ENCODE results near the gene DUSP22.
"Not testable (repeated sequence)": the region's sequence is repeated elsewhere in the genome, so short reads cannot be mapped to it uniquely, and the experiment has no call there.

Gene DUSP22

DNA sequence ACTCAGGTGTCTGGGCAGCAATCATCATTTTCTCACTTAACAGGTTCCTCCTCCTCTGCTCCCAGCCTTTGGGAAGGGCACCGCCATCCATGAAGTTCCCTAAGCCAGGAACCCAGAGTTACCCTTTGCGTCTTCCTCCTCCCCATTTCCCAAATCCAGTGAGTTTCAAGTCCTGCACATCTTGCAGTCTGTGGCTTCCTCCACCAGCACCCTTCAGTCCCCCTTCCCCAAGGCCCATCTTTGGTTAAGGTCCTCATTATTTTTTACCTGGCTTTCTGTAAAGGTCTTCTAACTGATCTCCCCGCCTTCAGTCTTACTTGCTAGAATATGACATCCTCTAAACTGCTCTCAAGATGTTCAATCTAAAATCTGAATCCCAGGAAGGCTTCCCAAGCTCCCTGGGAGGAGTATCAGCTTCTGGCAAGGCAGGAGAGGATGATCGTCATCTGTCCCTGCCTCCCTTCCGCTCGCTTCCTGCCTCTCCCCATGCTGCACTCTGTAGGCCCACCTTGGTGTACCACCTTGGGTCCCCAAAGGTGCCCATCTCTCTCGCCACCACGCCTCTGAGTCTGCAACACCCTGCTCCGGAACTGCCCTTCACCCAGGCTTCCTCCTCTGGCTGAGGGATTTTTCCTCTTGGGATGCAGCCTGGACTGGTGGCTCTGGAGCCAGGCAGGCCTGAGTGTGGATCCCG, 11.4 kb upstream of the DUSP22 start:
- DNase-seq: no peak

GRCh38 chr6:281469-282103, 10.7 kb upstream of the DUSP22 start:
- no peak for DNase-seq

DNA sequence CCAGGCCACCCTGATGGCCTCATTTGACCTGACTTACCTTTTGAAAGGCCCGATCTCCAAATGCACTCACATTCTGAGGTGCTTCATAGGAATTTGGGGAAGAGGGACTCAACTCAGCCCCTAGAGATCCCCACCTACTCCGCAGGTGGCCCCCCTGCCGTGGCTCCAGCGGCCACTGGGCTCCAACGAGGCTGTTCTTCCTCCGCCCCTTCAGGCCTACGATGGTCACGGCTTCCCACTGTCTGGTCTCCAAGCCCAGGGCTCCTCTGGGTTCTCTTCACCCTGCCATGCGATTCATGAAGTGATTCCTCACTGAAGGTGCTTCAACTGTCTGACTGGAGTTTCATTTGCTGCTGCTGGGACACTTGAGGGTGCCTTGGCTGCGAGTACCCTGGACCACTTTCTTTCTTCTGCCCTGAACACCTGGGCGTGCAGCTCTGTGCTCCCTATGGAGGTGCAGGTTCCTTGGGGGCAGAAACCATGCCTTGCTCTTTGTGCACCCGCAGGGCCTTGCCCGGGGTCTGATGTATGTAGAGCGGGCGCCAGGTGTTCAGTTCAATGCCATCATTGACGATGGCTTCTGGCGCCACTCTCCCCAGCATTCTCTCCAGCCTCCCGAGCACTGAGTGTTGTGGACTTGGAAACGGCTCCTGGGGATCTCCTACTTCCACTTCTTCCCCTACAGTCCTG, 10.0 kb upstream of the DUSP22 start:
- no peak for DNase-seq

DNA sequence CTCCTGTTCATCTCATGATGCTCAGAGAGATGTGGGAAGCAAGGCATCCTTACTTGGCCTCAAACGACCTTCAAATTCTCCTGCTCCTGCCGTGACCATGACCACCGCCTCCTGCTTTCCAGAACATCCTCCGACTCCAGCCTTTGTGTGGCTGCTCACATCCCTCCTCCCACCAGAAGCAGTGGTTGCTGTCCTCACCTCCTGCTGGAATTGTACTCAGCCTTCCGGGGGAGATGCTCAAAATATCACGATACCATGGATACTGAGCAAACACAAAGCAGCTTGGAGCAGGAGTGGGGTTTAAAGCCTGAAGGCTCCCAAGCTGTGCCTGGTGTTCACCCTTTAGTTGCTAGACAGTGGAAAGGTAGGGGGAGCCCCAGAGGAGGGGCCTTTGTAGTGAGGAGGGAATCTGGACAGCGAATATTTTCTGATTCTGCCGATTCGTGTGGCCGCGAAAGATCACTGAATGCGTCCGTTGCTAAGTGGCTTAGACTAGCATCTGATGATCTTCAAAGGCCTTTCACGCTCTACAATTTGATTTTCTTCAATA, 9.3 kb upstream of the DUSP22 start:
- no peak for DNase-seq

DNA sequence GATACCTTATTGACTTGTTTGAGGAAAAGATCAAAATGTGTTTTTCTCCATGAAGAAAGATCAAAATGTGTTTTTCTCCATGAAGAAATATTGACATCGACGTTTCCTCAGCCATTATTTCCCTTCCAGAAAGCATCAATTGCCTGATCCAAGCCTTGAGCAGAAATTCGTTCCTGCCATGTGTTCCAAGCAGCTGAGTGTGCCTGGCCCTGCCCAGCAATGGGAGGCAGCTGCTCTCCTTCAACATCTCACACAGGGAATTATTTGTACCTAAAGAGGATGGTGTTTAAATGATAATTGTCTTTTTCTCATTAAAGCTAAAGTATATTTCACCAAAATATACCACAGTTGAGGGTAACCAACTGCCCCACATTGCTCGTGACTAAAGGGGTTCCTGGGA, 7.8 kb upstream of the DUSP22 start:
- DNase-seq: no peak

DNA sequence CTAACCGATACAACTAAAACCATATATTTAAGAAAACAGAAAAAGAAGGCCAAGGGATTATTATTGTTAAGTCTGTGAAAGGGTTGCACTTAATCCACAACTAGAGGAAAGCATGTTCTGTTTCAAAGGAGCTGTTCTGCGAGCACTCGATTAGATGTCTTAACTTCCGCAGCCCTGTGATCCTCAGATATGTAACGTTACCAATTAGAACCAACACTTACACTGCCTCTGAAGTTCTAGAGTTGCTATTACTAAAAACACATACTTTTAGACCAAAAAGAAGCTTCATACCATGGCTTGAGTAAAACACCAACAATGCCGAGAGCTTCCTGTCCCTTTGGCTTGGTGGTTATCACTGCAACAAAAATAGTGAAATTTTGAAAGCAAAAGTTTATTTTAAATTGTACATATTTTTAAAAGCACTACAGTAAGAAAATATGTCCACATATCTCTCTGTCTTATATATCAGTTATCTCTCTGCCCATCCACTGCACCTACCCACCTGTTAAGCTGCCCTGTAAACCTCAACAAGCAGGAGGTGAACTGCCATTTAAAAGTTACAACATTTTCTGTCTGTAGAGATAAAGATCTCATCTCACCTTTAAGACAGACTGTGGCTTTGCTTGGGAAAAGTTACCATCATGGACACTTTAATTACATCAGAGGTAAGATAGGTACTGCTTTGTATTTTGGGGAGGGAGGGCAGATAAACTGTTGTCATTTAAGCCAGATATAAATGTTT, 7.1 kb upstream of the DUSP22 start:
- DNase-seq: no peak

- not testable (repeated sequence) for DNase-seq
These were observed 6.4 kb upstream of the DUSP22 start for GRCh38 chr6:285902-286301.

DNA sequence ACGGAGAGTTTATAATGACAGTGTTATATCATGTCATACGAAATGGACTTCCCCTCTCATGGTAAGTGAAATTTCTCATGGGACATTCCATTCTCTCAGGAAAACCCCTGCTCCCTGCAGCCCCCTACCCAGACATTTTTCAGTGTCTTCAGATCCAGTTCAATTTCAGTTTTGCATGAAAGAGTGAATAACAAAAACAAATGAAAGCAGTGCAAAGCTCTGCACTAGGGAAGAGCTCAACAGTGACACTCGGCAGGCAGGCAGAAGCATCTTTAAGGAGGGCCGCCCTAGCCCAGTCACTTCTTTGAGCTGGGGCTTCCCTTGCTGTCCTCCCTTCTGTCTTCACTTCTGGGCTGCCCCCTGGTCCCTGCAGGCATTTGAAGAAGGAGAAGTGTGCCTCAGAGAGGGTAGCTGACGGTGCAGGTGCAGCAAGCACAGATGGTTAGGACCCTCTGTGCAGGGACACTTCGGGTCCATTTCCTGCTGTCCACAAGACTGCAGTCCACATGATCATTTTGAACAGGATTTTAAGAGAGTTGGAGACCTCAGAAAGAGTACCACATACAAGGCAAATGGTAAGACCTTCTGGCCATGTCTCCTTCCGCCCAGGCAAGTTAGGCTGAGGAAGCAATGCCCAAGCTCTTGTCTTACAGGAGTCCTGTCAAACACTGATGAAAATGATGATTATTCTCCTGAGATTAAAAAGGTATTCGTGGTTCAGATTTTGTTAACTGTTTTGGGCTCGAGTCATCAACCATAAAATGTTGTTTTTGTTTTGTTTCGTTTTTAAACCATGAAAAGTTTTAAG, 5.4 kb upstream of the DUSP22 start:
- no peak for DNase-seq

- DNase-seq: no peak
These were observed 4.8 kb upstream of the DUSP22 start for GRCh38 chr6:287489-287860.

DNA sequence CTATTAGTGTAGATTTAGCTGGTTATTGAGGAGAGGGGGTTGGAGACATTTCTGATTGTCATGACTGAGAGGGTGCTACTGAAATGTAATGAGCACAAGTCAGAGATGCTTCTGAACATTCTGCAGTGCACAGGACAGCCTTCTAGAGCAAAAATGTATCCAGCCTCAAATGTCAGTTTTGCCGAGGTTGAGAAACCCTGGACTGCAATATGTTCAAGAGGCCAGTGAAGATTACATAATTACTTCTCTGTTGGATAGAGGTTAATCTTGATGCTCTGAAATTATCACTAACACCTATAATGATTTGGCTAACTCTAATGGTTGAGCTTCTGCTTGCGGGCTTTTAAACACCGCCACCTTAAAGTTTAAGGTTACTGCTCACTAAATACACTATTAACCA, 3.4 kb upstream of the DUSP22 start:
- DNase-seq: peak; percentile 58

DNA sequence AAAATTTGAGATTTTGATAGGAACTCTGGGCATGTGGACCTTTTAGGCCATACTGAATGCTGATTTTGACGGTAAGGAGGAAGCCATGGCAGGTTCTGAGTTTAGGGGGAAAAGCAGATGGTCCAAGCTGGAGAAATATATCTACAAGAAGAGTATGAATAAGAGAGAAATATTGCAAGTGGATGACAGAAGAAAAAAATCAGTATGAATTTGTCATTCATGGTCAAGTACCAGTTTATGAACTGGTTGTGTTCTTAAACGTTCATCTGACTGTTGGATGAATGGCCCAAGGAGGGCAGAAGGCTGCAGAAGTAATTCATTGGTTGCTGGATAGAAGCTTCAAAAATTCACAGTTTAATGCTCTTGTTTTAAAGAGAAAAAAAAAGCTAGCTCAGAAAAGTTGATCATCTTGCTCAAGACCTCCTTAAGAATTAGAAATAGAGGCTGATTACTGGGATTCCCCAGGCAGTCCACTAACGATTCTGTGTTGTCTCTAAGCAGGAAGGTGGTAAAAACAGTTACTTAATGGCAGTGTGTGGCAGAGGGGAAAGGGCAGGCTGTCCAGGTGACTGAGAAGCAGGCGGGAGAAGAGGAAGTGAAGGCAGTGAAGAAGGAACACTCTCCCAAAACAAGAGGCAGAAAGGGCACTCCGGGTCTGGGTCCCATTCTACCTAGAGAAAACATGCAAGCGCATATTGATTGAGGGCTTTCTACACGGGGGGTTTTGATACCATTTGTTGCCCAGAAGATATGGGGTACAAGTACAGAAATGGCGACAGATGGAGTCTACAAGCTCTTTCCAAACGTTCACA, 2.0 kb upstream of the DUSP22 start:
- peak; percentile 54 for DNase-seq

DNA sequence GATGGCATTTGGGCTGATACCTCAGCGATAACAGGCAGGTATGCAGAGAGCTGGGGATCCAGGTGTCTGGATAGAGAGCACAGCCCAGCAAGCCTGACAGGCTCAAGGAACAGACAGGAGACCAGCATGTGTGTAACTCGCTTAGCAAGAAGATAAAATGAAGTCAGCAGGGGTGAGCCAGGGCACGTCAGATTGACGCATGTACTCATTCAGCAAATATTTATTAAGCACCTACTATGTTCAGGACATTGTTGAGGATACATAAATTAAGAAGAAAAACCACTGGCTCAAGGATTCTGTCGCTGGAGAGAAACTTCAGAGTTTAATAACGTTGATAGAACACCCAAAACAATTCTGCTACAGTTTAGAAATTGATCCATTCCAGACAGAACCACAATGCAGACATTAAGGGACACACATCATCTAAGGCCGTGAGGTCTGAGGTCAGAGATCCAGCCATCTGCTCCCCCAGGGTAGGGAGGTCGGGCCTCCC, 1.0 kb upstream of the DUSP22 start:
- no peak for DNase-seq

DNA sequence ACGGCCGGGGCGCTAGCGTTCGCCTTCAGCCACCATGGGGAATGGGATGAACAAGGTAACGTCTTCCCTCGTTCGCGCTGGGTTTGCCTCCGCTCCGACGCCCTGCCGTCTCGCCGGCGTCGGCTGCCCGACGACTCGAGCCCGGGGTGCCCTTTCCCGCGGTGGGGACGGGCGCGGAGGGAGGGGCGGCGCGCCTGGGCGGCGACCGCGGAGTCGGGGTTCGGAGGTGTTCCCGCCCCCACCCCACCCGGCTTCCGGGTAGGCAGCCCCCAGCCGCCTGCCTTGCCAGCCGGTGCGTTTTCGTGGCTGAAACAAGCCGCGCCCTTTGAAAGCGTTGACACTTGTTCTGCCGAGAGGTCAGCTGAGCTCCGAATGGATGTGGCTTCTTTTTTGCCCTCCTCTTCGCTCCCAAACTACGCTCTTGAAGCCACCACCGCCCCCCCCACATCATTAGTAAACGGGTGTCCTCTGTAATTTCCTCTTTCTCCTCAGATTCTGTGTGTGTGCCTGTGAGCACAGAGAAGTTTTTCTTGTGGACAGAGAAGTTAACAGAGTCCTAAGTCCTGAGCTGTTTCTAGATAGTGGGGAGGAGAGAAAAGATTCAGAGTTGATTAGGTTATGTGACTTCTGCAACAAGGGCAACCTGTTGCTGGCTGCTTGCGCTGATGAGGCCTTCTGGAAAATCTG, 362 bp downstream of the DUSP22 start:
- DNase-seq: peak; percentile 91

DNA sequence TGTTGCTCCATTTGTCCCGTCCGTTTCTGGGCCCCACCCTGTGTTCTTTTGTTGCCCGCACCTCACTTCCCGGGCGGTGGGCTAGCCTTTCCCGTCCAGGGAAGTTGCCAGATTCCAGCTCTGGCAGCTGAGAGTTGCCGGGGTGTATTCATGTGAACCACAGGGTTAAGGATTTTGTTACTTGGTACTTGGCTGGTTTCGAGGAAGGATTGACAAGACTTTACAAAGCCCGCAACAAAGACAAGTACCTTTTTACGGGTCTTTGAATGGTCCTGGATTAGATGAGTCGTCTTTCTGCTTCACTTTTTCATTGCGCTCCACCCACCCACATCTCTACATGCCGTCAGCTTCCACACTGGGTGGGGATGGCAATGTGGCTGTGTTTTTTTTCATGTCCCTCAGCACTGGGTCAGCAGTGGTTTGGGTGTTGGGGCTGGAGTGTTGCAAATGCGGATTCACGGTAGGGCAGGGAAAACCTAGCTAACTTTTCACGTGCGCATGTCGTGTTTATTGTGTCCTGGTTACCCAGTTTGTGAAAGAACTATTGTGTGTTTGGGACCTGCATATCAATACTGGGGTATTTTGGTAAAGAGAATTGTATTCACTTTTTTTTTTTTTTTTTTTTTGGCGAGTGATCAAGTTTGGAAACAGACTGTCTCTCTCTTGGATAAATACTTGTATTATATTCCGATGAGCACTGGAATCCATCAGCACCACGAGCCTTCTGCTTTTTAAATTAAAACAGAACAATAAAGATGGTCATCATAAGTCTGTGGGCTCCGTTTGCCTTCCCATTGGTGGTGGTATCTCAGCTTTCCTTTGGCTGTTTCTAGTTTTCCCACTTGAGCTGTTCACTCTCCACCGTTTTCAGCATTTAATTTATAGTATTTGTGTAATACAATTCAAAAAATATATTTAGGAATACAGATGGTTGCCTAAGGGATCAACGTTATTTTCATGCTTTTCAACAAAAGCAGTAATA, 1.2 kb downstream of the DUSP22 start:
- peak; percentile 78 for DNase-seq

- DNase-seq: peak; percentile 26
These were observed 2.6 kb downstream of the DUSP22 start for GRCh38 chr6:294656-295565.

DNA sequence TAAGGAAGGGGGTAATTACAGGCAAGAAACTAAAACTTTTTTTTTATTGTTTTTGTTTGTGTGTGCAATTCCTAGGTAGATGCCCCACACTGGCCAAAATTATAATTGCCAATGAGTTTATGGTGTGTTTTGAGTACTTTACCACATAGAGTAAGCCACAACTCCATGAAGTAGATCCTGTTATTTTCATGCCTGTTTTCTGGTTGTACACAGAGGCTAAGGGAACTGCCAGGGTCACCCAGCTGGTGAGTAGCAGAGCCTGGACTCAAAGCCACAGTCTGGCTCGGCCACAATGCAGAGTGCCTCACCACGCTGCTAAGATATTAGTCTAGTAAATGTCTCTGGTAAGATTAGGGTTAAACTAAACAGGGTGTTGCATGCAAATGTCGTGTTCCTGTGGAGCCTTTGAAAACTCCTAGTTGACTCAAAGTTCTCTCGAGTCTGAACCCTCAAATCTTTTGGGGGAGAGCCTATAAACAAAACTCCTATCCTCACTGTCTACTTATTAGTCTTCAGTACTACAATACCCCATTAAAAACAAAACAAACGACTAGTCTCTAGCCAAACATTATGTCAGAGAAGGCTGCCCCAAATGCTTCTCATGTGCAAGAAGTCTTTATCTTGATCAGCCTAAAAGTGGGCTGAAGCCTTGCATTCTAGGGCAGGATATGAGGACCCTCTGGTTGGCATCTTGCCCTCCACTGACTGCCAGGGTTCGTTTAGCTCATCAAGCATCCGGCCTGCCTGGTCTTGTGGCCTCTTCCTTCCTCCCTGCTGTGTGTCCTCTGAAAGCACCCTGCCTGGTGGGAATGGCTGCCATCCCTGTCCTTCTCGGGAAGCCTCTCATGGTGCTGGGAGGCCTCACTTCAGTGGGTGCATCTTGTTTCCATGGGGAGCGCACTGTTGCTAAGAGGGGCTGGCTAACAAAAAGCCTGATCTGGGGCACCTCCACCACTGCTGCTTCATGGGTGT, 4.2 kb downstream of the DUSP22 start:
- DNase-seq: no peak

All from inflammatory macrophage treated with lipopolysaccharide for 4 hours (primary cell).